HEK293T (cell line): Measurements from ENCODE around the gene AMHR2.

ENCODE experiments used
- FOXA1 ChIP-seq: fragments of 450-650 bp; IDR thresholded peaks from 2 replicates; pipeline ENCODE4 v1.6.1; 2016; ENCODE audit warnings: mild to moderate bottlenecking
- FOXK2 ChIP-seq: fragments of 450-650 bp; IDR thresholded peaks from 2 replicates; pipeline ENCODE4 v1.6.1; 2016; ENCODE audit warnings: mild to moderate bottlenecking

DNA sequence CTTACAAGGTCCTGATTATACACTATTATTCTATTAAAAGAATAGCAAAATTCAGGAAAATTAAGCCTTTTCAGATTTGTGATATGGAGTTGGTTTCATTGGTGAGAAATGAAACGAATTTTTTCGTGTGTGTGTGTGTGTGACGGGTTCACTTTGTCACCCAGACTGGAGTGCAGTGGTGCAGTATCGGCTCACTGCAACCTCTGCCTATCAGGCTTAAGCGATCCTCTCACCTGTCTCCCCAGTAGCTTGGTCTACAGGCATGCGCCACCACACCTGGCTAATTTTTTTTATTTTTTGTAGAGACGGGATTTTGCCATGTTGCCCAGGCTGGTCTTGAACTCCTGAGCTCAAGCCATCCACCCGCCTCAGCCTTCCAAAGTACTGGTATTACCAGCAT is 37.9 kb downstream of the AMHR2 start:
- TF ChIP-seq FOXK2 (no peak), FOXA1 (no peak)
